NCI-H187 treated with DMSO at 0.1 percent for 48 hours (cell line): ENCODE results near the gene PCK1.

Experiments
- DNase-seq: peaks from one replicate; lab custom pipeline; 2025; lab: John Stamatoyannopoulos, UW

Gene PCK1

GRCh38 chr20:57589728-57590484 is 29.0 kb downstream of the PCK1 start:
- no peak for DNase-seq

DNA sequence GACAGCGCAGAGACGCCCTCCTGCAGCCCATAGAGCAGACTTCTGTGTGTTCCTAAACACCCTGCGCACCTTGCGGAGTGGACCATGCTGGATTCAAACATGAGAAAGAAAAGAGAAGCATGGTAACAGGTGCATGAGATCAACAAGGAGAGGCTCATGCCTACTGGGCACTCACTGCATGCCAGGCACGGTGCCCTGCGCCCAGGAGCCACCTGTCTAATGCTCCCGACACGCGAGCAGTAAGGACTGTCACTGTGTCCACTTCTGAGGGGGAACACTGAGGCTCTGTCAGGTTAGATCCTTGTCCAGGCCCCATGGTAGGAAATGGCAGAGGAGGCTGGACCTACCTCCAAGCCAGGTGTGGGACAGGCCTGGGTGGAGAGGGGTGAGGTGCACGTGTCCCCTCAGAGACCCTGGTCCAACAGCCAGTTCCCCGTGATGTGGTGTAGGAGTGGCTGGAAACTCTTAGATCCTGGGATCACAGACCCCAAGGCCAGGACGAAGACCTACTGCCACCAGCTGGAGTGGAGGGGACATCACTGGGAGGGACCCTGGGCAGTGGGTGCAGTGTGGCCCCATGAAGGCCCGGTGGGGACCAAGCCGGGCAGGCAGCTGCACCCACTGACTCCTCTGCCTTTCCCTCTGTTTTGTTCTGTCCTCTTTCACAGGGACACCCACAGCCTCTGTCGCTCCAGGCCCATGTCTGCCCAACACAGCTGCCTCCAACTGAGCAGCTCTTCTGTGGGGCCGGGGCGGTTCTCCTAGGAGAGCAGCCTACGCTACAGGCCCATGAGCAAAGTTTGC is 29.8 kb downstream of the PCK1 start:
- no peak for DNase-seq

GRCh38 chr20:57591289-57592229 is 30.6 kb downstream of the PCK1 start:
- DNase-seq: no peak

DNA sequence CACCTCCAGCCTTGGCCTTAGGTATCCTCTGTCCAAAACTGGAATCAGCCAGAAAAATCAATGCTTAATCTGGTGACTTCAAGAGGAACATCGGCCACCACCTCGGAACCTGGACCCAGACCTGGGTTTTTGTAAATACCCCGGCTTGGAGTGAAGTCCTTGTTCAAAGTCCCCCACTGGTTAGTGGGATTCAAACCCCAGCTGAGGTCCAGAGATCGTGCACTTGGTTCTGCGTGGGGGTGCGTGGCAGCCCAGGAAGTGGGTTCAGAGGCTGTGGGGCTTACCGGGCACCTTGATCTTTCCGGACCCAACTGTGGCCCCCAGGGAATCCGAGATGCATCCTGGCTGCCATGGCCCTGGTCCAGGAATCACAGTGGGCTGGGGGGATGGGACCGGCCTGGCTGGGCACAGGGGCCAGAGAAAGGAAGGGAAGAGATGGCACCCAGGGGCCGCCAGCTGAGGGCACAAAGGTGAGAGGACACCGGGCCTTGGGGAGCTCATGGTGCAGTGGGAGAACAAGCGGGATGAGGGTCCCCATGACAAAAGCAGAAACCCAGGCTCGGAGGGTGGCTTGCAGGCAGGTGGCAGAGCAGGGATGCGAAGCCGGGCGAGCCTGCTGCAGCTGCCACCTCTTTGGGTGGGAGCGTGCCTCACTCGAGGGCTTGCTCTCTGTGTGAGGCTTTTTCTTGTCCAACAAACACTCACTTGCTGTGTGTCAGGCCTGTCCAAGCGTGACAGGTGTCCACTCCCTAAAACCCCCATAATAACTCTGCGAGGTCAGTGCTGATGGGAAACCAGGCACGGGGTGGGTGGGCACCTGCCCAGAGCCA is 31.6 kb downstream of the PCK1 start:
- DNase-seq: no peak

- DNase-seq: no peak
Observed at GRCh38 chr20:57593134-57593886, 32.4 kb downstream of the PCK1 start.

DNA sequence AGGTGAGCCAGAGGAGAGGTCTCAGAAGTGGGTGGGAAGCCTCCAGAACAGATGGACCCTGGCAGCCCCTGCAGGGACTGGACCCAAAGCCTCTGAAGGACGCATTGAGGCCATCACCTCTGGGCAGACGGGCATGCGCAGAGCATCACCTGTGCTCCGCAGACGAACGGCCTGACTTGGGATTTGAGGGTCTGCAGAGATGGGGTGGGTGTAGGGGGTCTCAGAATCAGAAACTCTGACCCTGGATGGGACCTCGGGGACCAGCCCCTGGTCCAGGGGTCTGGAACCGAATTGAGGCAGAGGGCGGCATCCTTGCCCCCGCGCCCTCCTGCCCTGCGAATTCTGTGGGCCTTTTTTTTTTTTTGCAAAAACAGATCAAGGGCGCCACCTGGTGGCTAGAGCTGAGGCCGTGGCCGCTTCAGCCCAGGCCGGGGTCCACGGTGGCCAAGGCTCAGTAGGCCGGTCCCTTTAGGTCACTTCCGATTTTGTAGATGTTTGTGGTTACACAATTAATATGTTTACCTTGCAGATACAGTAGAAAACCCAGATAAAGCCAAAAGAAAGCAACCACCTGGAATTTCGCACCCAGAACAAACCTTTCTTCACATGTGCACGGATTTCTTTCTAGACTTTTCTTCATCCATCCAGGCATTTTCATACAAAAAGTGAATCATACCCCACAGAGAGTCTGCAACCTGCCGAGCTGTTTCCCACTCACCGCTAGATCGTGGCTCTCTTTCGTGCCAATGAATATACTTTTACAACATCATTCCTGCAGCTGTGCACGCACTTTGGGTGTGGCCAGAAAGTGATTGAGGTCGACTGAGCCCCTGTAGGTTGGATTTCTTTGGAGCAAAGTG is 33.4 kb downstream of the PCK1 start:
- DNase-seq: no peak

- DNase-seq: no peak
Observed at GRCh38 chr20:57595041-57596030, 34.4 kb downstream of the PCK1 start.

DNA sequence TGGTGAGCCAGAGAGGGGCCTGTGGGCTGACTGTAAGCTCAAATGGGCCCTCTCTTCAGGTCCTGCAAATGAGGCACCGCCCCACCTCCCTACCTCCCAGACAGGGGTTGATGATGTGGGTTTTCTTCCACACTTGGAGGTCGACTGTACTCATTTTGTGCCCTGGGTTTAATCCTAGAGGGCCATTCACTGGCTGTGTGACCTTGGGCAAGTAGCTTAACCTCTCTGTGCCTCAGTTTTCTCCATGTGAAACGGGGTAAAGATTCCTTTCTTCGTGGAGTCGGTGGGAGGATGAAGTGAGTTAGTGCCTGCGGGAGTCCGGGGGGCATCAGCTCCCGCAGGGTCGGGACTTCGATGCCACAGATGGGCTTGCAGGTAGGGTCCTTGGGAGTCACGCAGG is 35.4 kb downstream of the PCK1 start:
- DNase-seq: no peak

- no peak for DNase-seq
Observed at GRCh38 chr20:57596998-57597939, 36.4 kb downstream of the PCK1 start.

DNA sequence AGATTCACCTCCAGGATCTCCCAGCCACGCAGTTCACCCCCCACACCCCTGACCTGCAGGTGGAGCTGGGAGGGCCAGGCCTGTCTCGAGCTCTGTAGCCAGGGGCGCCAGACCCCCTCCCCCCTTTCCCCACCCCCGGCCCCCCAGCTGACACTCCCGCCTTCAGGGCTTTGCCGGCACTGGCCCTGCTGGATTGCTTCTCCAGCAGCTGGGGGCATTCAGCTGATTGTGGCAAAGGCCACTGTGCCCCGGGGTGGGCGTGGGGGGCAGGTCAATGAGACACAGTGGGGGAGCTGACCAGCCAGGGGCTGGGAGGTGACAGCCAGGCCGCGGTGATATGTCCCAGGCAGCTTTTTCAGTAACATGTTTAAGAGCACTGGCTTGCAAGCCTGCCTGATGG is 37.1 kb downstream of the PCK1 start:
- no peak for DNase-seq

GRCh38 chr20:57598491-57598890 is 37.6 kb downstream of the PCK1 start:
- no peak for DNase-seq

DNA sequence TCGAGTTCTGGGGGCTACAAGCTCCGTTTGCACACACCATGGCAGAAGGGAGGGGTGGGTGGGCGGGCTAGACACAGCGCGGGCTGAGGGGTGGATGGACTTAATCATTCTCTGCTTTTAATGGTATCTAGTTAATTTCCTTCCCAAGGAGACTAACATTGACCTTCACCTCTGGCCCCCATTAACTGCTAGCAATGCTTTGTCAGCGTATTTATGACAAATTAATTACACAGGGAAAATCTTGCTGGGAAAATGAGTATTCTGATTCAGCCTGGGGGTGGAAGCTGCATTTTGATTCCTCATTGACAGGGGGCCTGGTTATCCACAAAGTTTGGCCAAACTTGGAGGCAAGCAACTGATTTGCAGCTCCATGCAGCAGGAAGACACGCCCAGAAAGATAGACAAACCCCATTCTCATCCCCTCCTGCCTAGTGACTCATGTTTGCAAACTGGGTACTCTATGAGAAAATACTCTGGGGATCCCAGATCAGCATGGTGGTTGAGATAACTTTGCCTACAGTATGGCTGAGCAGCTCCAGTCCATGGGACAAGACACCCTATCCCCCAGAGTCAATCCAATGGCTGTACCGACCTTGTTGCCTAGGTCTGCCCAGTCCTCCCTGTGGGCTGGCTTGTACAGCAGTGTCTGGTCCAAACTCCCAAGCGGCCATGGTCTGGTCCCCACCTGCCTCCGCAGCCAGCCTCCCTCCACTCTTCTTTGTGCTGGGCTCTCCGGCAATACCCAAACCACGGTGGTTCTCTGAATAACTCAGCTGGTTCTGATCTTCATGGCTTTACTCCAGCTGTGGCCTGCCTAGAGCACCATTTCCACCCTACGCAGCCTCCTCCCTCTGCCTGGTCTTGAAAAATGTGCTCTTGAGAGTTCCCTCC is 39.7 kb downstream of the PCK1 start:
- DNase-seq: no peak

DNA sequence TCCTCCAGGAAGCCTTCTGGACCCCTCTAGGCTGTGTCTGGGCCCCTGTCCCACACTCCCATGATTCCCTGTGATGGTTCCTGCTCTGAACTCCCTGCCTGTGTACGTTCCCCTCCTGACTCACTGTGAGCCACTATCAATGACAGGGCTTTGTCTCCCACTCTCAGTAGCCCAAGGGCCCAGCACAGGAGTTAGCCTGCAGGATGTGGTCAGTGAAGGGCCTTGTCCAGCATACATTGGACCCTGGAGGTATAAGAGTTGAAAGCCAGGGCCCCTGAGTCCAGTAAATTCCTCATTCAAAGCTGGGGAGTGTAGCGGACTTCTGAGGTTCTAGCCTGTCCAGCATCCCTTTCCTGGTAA is 40.3 kb downstream of the PCK1 start:
- no peak for DNase-seq

- no peak for DNase-seq
Observed at GRCh38 chr20:57601737-57602136, 40.8 kb downstream of the PCK1 start.

- no peak for DNase-seq
Observed at GRCh38 chr20:57603120-57603519, 42.2 kb downstream of the PCK1 start.

DNA sequence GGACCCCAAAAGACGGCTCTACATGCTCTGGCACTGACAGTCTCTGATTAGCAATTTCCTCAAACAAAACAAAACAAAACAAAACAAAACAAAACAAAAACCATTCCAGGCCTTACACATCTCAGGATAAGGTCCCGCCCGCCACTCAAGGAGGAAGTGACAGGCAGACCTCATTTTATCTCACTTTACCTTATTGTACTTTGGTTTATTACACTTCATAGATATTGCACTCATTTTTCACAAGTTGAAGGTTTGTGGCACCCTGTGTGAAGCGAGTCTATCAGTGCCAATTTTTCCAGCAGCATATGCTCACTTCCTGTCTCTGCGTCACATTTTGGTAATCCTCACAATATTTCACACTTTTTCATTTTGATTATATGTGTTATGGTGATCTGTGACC is 44.1 kb downstream of the PCK1 start:
- no peak for DNase-seq
